HCT116 (cell line): ENCODE data around the gene MYL3. TPM values are rescaled to one million over a fixed set of nuclear protein-coding genes. Genes with fewer than 3 reads are reported as not detected.

ENCODE experiments used
- ATAC-seq: fragments of 200-7000 bp; cut with Tn5 transposase; 2 replicates; pipeline ENCODE4 v1.9.1; 2020; ENCODE audit warnings: mild to moderate bottlenecking, moderate library complexity
- BruUV-seq: library from RNA; stranded (reverse); fragments of 400-500 nt; replicated peaks from 2 replicates; lab custom pipeline; 2021; lab: Mats Ljungman, UMichigan
- CTCF ChIA-PET: fragments of 300-600 bp; sonication (Branson Sonifier 250); formaldehyde crosslinking; loops from one replicate; lab custom pipeline; 2021; ENCODE audit warnings: antibody characterized with exemption; lab: Charles Lee
- POLR2A ChIA-PET: fragments of 300-600, 350-600 bp; sonication (Branson Sonifier 250); formaldehyde crosslinking; loops from one replicate; lab custom pipeline; 2021; ENCODE audit warnings: antibody characterized with exemption; lab: Charles Lee
- RAD21 ChIA-PET, 2 experiments: fragments of 300-600 bp; sonication (Branson Sonifier 250); formaldehyde crosslinking; loops; one replicate each; lab custom pipeline; 2023; ENCODE audit warnings: low total read pairs in 2 of 2; ENCODE audit not compliant: uncharacterized antibody in 2 of 2, unreplicated experiment in 2 of 2, low non-redundant PET in 1 of 2; lab: Charles Lee
- DNase-seq: peaks from one replicate; pipeline ENCODE4 v3.0.0-alpha.2; 2010; ENCODE audit warnings: low read depth, low spot score
- H2AFZ ChIP-seq: fragments of 200-600 bp; shearing (Covaris generic), sonication (generic); 2 replicates; pipeline ENCODE4 v1.6.1; 2017; ENCODE audit warnings: low read depth, mixed run types, mixed read lengths, antibody characterized with exemption, low read length; ENCODE audit not compliant: poor library complexity, severe bottlenecking
- H3K27ac ChIP-seq: 2 replicates; pipeline ENCODE4 v1.5.1; 2012; ENCODE audit warnings: low read depth, low read length
- H3K27me3 ChIP-seq: fragments of 200-600 bp; sonication (generic); 2 replicates; pipeline ENCODE4 v1.6.1; 2016; ENCODE audit warnings: mixed run types, low read length, mixed read lengths; ENCODE audit not compliant: insufficient read depth
- H3K36me3 ChIP-seq, 2 experiments: fragments of 200-500 bp in 1 of 2; fragments of 200-600 bp in 1 of 2; sonication (Bioruptor generic) in 1 of 2; sonication (generic) in 1 of 2; 2 replicates each; pipeline versions ENCODE4 v1.5.1 to v1.6.1; 2014 to 2016; ENCODE audit warnings: low read length in 2 of 2, inconsistent platforms in 1 of 2, mixed read lengths in 1 of 2, mixed run types in 1 of 2; ENCODE audit not compliant: insufficient read depth in 2 of 2, control insufficient read depth in 1 of 2
- H3K4me1 ChIP-seq, 2 experiments: fragments of 200-600 bp in 1 of 2; sonication (generic) in 1 of 2; 2 replicates each; pipeline versions ENCODE4 v1.5.1 to v1.6.1; 2012 to 2017; ENCODE audit warnings: low read length in 2 of 2, inconsistent platforms in 1 of 2, mild to moderate bottlenecking in 1 of 2, mixed read lengths in 1 of 2, mixed run types in 1 of 2, moderate library complexity in 1 of 2; ENCODE audit not compliant: insufficient read depth in 2 of 2, control insufficient read depth in 1 of 2
- H3K4me2 ChIP-seq: fragments of 200-600 bp; sonication (generic); 2 replicates; pipeline ENCODE4 v1.6.1; 2017; ENCODE audit warnings: mixed run types, low read length, mixed read lengths
- H3K4me3 ChIP-seq, 2 experiments: fragments of 200-600 bp in 1 of 2; sonication (generic) in 1 of 2; replicated peaks in 1 of 2; 2 replicates each; pipeline ENCODE4 v1.5.1; 2011 to 2016; ENCODE audit warnings: low read length in 2 of 2, control low read depth in 1 of 2, low read depth in 1 of 2, mild to moderate bottlenecking in 1 of 2, mixed read lengths in 1 of 2, mixed run types in 1 of 2
- H3K79me2 ChIP-seq: fragments of 200-600 bp; sonication (generic); 2 replicates; pipeline ENCODE4 v1.6.1; 2017; ENCODE audit warnings: mild to moderate bottlenecking, mixed run types, low read length, moderate library complexity, mixed read lengths; ENCODE audit not compliant: insufficient read depth
- H3K9ac ChIP-seq: fragments of 200-600 bp; sonication (generic); 2 replicates; pipeline ENCODE4 v1.6.1; 2016; ENCODE audit warnings: low read length, mixed read lengths
- H3K9me2 ChIP-seq: fragments of 200-600 bp; sonication (generic), shearing (Covaris generic); 2 replicates; pipeline ENCODE4 v1.6.1; 2017; ENCODE audit warnings: mixed run types, mild to moderate bottlenecking, moderate library complexity; ENCODE audit not compliant: insufficient read depth
- H3K9me3 ChIP-seq, 2 experiments: fragments of 200-500 bp in 1 of 2; fragments of 200-600 bp in 1 of 2; sonication (Bioruptor generic) in 1 of 2; sonication (generic) in 1 of 2; 2 replicates each; pipeline ENCODE4 v1.6.1; 2014 to 2017; ENCODE audit warnings: low read length in 2 of 2, mixed read lengths in 2 of 2, inconsistent platforms in 1 of 2, low read depth in 1 of 2, mild to moderate bottlenecking in 1 of 2, mixed run types in 1 of 2, moderate library complexity in 1 of 2; ENCODE audit not compliant: control insufficient read depth in 1 of 2, insufficient read depth in 1 of 2
- H4K20me1 ChIP-seq: fragments of 200-600 bp; sonication (generic), shearing (Covaris generic); 2 replicates; pipeline ENCODE4 v1.6.1; 2017; ENCODE audit warnings: mixed run types, mild to moderate bottlenecking, moderate library complexity; ENCODE audit not compliant: insufficient read depth
- CEBPB ChIP-seq: IDR thresholded peaks from 2 replicates; pipeline ENCODE4 v1.6.1; 2012; ENCODE audit warnings: low read depth
- EGR1 ChIP-seq: IDR thresholded peaks from 2 replicates; pipeline ENCODE4 v1.6.1; 2012; ENCODE audit warnings: low read depth
- ELF1 ChIP-seq: IDR thresholded peaks from 2 replicates; pipeline ENCODE4 v1.6.1; 2012; ENCODE audit warnings: low read depth, borderline replicate concordance
- EZH2 ChIP-seq: fragments of 200-600 bp; sonication (generic); IDR thresholded peaks from 2 replicates; pipeline ENCODE4 v1.6.1; 2017; ENCODE audit warnings: antibody characterized with exemption, mixed run types
- FOSL1 ChIP-seq: IDR thresholded peaks from 2 replicates; pipeline ENCODE4 v1.6.1; 2012; ENCODE audit warnings: low read depth
- MAX ChIP-seq: IDR thresholded peaks from 2 replicates; pipeline ENCODE4 v1.6.1; 2012
- POLR2A ChIP-seq: IDR thresholded peaks from 2 replicates; pipeline ENCODE4 v1.7.0; 2011; ENCODE audit warnings: borderline replicate concordance; ENCODE audit not compliant: insufficient read depth, insufficient read length; ENCODE audit errors: extremely low read depth
- POLR2AphosphoS5 ChIP-seq: IDR thresholded peaks from 2 replicates; pipeline ENCODE4 v1.6.1; 2011; ENCODE audit warnings: mild to moderate bottlenecking, low read depth, low read length, moderate library complexity
- RAD21 ChIP-seq: IDR thresholded peaks from 2 replicates; pipeline ENCODE4 v1.6.1; 2012; ENCODE audit warnings: low read depth, mild to moderate bottlenecking
- SP1 ChIP-seq: IDR thresholded peaks from 2 replicates; pipeline ENCODE4 v1.6.1; 2012; ENCODE audit warnings: low read depth
- TCF7L2 ChIP-seq: IDR thresholded peaks from 2 replicates; pipeline ENCODE4 v1.7.0; 2011; ENCODE audit warnings: borderline replicate concordance, inconsistent platforms; ENCODE audit not compliant: insufficient read depth, insufficient read length; ENCODE audit errors: extremely low read depth
- YY1 ChIP-seq: IDR thresholded peaks from 2 replicates; pipeline ENCODE4 v1.6.1; 2011; ENCODE audit warnings: low read length, low read depth, moderate library complexity, mild to moderate bottlenecking; ENCODE audit not compliant: insufficient replicate concordance; ENCODE audit errors: extremely low read depth
- ZFX ChIP-seq: fragments of 450-650 bp; IDR thresholded peaks from 2 replicates; pipeline ENCODE4 v1.6.1; 2017
- intact Hi-C: fragments of 100-400 bp; cut with micrococcal nuclease; formaldehyde crosslinking; loops from 2 replicates; pipeline ENCODE4 v1.10.0; 2022
- total RNA-seq: library from RNA; stranded (reverse); gene quantifications from one replicate; pipeline ENCODE4 v1.2.1, GENCODE V29; 2021; ENCODE audit not compliant: unreplicated experiment
- TF ChIP-seq, protein P1 (sequence below): IDR thresholded peaks from 2 replicates; pipeline ENCODE4 v1.6.1; 2011; ENCODE audit warnings: mild to moderate bottlenecking, low read length, moderate library complexity; ENCODE audit not compliant: insufficient replicate concordance; ENCODE audit errors: extremely low read depth

The MYL3 gene
- total RNA-seq, 1 experiment from 2014 or later = not detected

DNA sequence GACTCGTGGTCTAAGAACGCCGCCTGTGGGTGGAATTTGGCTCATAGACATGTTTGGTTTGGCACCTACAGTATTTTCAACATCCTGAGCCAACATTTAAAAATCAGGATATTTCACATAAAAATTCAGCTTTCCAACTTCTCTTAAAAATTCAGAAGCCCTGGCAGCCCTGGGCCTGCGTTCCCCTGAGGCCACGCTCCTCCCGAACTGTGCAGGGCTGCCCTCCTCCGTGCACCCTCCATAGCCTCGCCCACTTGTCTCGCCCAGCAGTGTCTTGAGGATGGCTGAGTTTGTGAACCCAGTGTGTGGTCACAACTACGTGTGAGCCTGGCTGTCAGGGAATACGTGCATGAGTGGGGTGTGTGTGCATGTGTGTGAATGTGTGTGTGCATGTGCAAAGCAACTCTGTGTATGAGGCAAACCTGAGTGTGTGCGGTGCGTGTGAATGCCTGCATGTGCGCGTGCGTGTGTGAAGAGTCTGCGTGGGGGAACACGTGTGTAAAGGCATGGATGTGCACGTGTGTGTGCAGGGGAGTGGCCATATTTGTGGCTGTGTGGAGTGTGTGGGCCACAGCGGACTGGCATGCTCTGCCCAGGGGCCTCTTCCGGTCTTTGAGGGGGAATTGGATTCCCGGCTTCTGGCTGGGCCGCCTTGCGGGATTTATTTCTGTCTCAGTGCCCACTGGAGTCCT, 45.2 kb upstream of the MYL3 start:
- Histone ChIP-seq H3K79me2 (no peaks in the 10 kb centered on the region), H3K27ac (no peak overlapping the region), H3K4me2 (no peak overlapping the region), H3K27me3 (no peaks in the 10 kb centered on the region), H3K9me3 (no peaks in the 10 kb centered on the region), H3K9ac (no peak overlapping the region), H2AFZ (no peak overlapping the region), H3K4me1 (peaks cover 0 to 16% of the 10 kb centered on the region in 2 experiments; a peak in 3 of 4 replicates), H3K4me3 (no peak overlapping the region), H4K20me1 (no peaks in the 10 kb centered on the region), H3K9me2 (no peaks in the 10 kb centered on the region), H3K36me3 (no peaks in the 10 kb centered on the region)
- ATAC-seq = no peak
- CTCF ChIA-PET = interaction anchor here (1.4 to 1.8 kb wide), 4 partner anchors 13 to 244 kb away, joined by 5 to 11 read pairs (median 6); no protein-coding TSS in a partner anchor
- TF ChIP-seq ELF1 (no peak), YY1 (no peak), RAD21 (no peak), FOSL1 (no peak), SP1 (no peak), TCF7L2 (no peak), POLR2AphosphoS5 (no peak), CEBPB (no peak), EZH2 (no peak), MAX (no peak), POLR2A (no peak), EGR1 (no peak), ZFX (no peak)
- TF ChIP-seq, protein P1, sequence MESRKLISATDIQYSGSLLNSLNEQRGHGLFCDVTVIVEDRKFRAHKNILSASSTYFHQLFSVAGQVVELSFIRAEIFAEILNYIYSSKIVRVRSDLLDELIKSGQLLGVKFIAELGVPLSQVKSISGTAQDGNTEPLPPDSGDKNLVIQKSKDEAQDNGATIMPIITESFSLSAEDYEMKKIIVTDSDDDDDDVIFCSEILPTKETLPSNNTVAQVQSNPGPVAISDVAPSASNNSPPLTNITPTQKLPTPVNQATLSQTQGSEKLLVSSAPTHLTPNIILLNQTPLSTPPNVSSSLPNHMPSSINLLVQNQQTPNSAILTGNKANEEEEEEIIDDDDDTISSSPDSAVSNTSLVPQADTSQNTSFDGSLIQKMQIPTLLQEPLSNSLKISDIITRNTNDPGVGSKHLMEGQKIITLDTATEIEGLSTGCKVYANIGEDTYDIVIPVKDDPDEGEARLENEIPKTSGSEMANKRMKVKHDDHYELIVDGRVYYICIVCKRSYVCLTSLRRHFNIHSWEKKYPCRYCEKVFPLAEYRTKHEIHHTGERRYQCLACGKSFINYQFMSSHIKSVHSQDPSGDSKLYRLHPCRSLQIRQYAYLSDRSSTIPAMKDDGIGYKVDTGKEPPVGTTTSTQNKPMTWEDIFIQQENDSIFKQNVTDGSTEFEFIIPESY = no peak
- no TSS peak for BruUV-seq
- RAD21 ChIA-PET = no interaction called here
- POLR2A ChIA-PET = no interaction called here
- intact Hi-C loops = loop anchor here (2.0 kb wide), 1 partner anchor 42 kb away; no protein-coding TSS in a partner anchor
- no peak for DNase-seq
